Hepatocyte (in vitro differentiated cells): ENCODE results near the gene LMCD1.

ENCODE experiments used
- CTCF ChIP-seq: fragments of 200-600 bp; sonication (generic); IDR thresholded peaks from 2 replicates; pipeline ENCODE4 v1.5.1; 2016; ENCODE audit warnings: antibody characterized with exemption, mild to moderate bottlenecking; ENCODE audit not compliant: poor library complexity
- EZH2 ChIP-seq: fragments of 200-600 bp; sonication (generic); IDR thresholded peaks from 2 replicates; pipeline ENCODE4 v1.6.1; 2016; ENCODE audit warnings: antibody characterized with exemption, mild to moderate bottlenecking, borderline replicate concordance

DNA sequence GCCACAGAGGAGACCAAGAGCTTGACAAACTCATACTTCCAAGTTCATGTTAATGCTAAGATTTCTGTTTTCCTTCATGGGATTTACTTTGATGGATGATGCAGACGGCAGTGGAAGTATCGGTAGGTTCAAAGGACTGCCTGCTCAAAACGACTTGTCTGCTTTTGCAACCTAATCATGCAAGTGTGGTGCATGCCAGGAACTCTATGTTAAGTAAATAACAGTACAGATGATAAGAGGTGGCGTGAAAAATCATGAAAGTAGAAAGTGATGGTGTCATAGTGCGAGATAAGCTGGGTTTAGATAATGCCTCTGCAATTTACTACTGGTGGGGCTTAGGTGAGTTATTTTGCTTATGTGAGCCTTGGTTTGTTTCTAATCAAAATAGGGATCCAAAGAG is 14.7 kb upstream of the LMCD1 start:
- TF ChIP-seq CTCF, result no peak
- no peak for TF ChIP-seq EZH2
